Kidney epithelial cell (primary cell): ENCODE results near the gene PLOD3. TPM values are rescaled to one million over a fixed set of nuclear protein-coding genes. Genes with fewer than 3 reads are reported as not detected.

Experiments
- DNase-seq: peaks from one replicate; pipeline ENCODE4 v3.0.0-alpha.2; 2010; ENCODE audit warnings: low read depth
- H3K27me3 ChIP-seq: 2 replicates; pipeline ENCODE4 v1.6.0; 2011; ENCODE audit warnings: low read length; ENCODE audit not compliant: control insufficient read depth, insufficient read depth
- H3K36me3 ChIP-seq: 2 replicates; pipeline ENCODE4 v1.5.1; 2011; ENCODE audit warnings: low read length; ENCODE audit not compliant: control insufficient read depth, insufficient read depth
- H3K4me3 ChIP-seq: 2 replicates; pipeline ENCODE4 v1.5.1; 2011; ENCODE audit warnings: low read depth, mild to moderate bottlenecking, control low read depth, low read length
- total RNA-seq: library from RNA; depleted of rRNA; stranded (reverse); fragments of >200 nt; gene quantifications from 2 replicates; pipeline ENCODE4 v1.2.3, GENCODE V29; 2015
- TF ChIP-seq, protein P1 (sequence below): IDR thresholded peaks from 2 replicates; pipeline ENCODE4 v1.5.1; 2011; ENCODE audit warnings: mild to moderate bottlenecking, moderate library complexity, low read length, control low read depth, inconsistent platforms; ENCODE audit not compliant: insufficient read depth, poor library complexity, severe bottlenecking

PLOD3 gene
- total RNA-seq, 1 donor from 2014 or later: 95.6 TPM

GRCh38 chr7:101251871-101252659 is 34.7 kb upstream of the PLOD3 start:
- Histone ChIP-seq H3K27me3 (no peaks in the 10 kb centered on the region), H3K4me3 (peak overlapping the region; percentile 97), H3K36me3 (no peaks in the 10 kb centered on the region)
- TF ChIP-seq, protein P1, sequence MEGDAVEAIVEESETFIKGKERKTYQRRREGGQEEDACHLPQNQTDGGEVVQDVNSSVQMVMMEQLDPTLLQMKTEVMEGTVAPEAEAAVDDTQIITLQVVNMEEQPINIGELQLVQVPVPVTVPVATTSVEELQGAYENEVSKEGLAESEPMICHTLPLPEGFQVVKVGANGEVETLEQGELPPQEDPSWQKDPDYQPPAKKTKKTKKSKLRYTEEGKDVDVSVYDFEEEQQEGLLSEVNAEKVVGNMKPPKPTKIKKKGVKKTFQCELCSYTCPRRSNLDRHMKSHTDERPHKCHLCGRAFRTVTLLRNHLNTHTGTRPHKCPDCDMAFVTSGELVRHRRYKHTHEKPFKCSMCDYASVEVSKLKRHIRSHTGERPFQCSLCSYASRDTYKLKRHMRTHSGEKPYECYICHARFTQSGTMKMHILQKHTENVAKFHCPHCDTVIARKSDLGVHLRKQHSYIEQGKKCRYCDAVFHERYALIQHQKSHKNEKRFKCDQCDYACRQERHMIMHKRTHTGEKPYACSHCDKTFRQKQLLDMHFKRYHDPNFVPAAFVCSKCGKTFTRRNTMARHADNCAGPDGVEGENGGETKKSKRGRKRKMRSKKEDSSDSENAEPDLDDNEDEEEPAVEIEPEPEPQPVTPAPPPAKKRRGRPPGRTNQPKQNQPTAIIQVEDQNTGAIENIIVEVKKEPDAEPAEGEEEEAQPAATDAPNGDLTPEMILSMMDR: no peak
- peak; percentile 91 for DNase-seq

GRCh38 chr7:101250324-101250723 is 32.9 kb upstream of the PLOD3 start:
- Histone ChIP-seq H3K36me3 (no peaks in the 10 kb centered on the region), H3K4me3 (no peak overlapping the region), H3K27me3 (no peaks in the 10 kb centered on the region)
- TF ChIP-seq, protein P1: no peak
- DNase-seq: no peak

- TF ChIP-seq, protein P1: no peak
- Histone ChIP-seq H3K4me3 (no peak overlapping the region), H3K36me3 (no peaks in the 10 kb centered on the region), H3K27me3 (no peaks in the 10 kb centered on the region)
- no peak for DNase-seq
These were observed 30.9 kb upstream of the PLOD3 start for GRCh38 chr7:101248276-101248675.

- DNase-seq: no peak
- Histone ChIP-seq H3K4me3 (peak overlapping the region; percentile 77), H3K27me3 (no peaks in the 10 kb centered on the region), H3K36me3 (peaks cover 1% of the 10 kb centered on the region)
- TF ChIP-seq, protein P1: no peak
These were observed 27.8 kb upstream of the PLOD3 start for GRCh38 chr7:101245147-101245668.

DNA sequence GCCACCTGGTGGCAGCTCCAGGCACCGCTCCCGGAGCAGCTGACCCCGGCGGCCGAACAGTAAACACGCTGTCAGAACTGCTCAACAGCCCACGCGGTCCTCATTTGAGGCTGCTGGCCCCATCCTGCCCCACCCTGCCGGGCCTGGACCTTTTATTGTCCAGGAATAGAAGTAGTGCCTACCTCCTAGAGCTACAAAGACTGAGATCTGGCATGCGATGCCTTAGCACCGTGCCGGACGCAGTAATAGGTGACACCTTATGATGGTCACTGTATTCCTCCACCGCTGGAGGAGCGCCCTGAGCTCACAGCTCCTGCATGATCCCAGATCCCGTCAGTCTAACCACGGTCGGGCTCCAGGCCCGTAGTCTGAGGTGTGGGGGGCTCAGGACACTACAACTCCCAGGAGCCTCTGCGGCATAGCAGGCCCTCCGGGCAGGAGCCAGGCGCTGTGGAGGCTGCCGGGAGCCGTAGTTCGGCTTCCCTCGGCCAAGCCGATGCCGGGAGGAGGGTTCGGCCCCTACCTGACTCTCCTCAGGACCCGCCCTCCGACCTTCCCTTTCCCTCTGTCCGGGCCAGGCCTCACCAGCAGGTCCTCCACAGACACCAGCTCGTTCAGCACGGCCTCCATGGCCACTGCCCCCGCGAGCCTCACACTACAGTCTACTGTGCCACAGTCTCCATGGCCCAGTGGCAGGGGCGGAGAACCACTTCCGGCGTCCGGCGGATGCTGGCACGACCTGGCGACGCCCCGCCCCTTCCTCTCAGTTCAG is 27.2 kb upstream of the PLOD3 start, which contains the start of gene FIS1:
Gene FIS1, minus strand, starts transcription at position 707 of the 772 bp plus-strand sequence. Its CDS starts 77 bp downstream, at position 630.
- H3K27me3 ChIP-seq: no peaks in the 10 kb centered on the region
- DNase-seq: peak; percentile 57
- TF ChIP-seq, protein P1: peak; percentile 91
- H3K36me3 ChIP-seq: peaks cover 1% of the 10 kb centered on the region
- H3K4me3 ChIP-seq: peak within 1 kb of the TSS; percentile 77
